Tibial nerve (tissue), 4 donors: ENCODE data around the gene ZMYND12.

Experiments used
- EP300 ChIP-seq, 2 donors: sonication (generic); formaldehyde crosslinking; IDR thresholded peaks; one replicate each; pipeline ENCODE4 v1.6.1; 2017; ENCODE audit warnings: antibody characterized with exemption in 2 of 2, mild to moderate bottlenecking in 1 of 2
- POLR2A ChIP-seq, 2 donors: fragments of 450-650 bp; IDR thresholded peaks; one replicate each; pipeline ENCODE4 v1.6.1; 2017; ENCODE audit warnings: antibody characterized with exemption in 2 of 2, mild to moderate bottlenecking in 2 of 2, moderate library complexity in 2 of 2
- TF ChIP-seq, protein P1 (sequence below), 5 experiments: fragments of 200-600 bp in 3 of 5; fragments of 450-650 bp in 2 of 5; sonication (generic) in 3 of 5; IDR thresholded peaks; one replicate each; pipeline ENCODE4 v1.5.1; 2016 to 2019; ENCODE audit warnings: antibody characterized with exemption in 5 of 5, mild to moderate bottlenecking in 3 of 5, moderate library complexity in 2 of 5

DNA sequence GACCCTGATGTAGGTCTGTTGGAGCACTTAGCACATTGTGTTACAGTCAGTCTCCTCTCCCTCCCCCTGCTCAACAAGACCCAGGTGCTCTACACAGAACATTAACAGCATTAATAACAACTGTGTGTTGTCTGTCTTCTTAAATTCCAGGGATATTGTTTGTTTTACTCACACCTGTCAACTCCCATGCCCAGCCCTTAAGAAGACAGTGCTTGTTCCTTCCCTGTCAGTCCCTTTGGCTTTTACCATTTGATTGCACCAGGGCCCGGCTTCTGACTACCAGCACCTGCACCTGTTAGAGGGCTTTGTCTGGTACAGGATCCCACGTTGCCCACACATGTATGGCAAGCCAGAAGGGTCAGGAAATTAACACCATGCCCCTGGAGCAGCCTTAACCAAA, 63.6 kb downstream of the ZMYND12 start:
- TF ChIP-seq, protein P1, sequence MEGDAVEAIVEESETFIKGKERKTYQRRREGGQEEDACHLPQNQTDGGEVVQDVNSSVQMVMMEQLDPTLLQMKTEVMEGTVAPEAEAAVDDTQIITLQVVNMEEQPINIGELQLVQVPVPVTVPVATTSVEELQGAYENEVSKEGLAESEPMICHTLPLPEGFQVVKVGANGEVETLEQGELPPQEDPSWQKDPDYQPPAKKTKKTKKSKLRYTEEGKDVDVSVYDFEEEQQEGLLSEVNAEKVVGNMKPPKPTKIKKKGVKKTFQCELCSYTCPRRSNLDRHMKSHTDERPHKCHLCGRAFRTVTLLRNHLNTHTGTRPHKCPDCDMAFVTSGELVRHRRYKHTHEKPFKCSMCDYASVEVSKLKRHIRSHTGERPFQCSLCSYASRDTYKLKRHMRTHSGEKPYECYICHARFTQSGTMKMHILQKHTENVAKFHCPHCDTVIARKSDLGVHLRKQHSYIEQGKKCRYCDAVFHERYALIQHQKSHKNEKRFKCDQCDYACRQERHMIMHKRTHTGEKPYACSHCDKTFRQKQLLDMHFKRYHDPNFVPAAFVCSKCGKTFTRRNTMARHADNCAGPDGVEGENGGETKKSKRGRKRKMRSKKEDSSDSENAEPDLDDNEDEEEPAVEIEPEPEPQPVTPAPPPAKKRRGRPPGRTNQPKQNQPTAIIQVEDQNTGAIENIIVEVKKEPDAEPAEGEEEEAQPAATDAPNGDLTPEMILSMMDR (IDR thresholded peaks at IDR 0.05): no peak
- TF ChIP-seq POLR2A (IDR thresholded peaks at IDR 0.05) (no peak), EP300 (IDR thresholded peaks at IDR 0.05) (no peak)
